ENCODE data around the gene ZNF195. TPM values are rescaled to one million over a fixed set of nuclear protein-coding genes. Genes with fewer than 3 reads are reported as not detected.
"Not testable (repeated sequence)": the region's sequence is repeated elsewhere in the genome, so short reads cannot be mapped to it uniquely, and the experiment has no call there.

ZNF195 gene
- total and polyA plus RNA-seq, 8 donors, result 19.6 to 37.0 (median 34.2) TPM

GRCh38 chr11:3402861-3403250, 23.9 kb upstream of the ZNF195 start:
- intact Hi-C loops (cut with DNase I), result not testable (repeated sequence)

GRCh38 chr11:3402181-3402860, 23.4 kb upstream of the ZNF195 start:
- H3K36me3 ChIP-seq; H3K9me3 ChIP-seq; H3K4me1 ChIP-seq; ATAC-seq; H3K4me3 ChIP-seq; H3K27me3 ChIP-seq; DNase-seq; H3K27ac ChIP-seq; intact Hi-C loops (cut with DNase I): not testable (repeated sequence)

More at GRCh38 chr11:3402861-3403250, 23.9 kb upstream of the ZNF195 start:
- H3K4me3 ChIP-seq, ATAC-seq, H3K27me3 ChIP-seq, H3K9me3 ChIP-seq, H3K36me3 ChIP-seq, H3K27ac ChIP-seq, H3K4me1 ChIP-seq, DNase-seq: not testable (repeated sequence)

GRCh38 chr11:3401052-3401451, 22.1 kb upstream of the ZNF195 start:
- intact Hi-C loops (cut with DNase I); H3K27ac ChIP-seq; DNase-seq; H3K27me3 ChIP-seq; ATAC-seq; H3K36me3 ChIP-seq; H3K4me3 ChIP-seq; H3K4me1 ChIP-seq; H3K9me3 ChIP-seq: not testable (repeated sequence)

- H3K9me3 ChIP-seq; H3K4me3 ChIP-seq; intact Hi-C loops (cut with DNase I): not testable (repeated sequence)
Measured at GRCh38 chr11:3398509-3398908, 19.6 kb upstream of the ZNF195 start.

GRCh38 chr11:3398106-3398505, 19.2 kb upstream of the ZNF195 start:
- DNase-seq; H3K9me3 ChIP-seq; intact Hi-C loops (cut with DNase I); ATAC-seq; H3K27me3 ChIP-seq; H3K36me3 ChIP-seq; H3K4me3 ChIP-seq; H3K27ac ChIP-seq; H3K4me1 ChIP-seq: not testable (repeated sequence)

More at GRCh38 chr11:3398509-3398908, 19.6 kb upstream of the ZNF195 start:
- not testable (repeated sequence) for H3K36me3 ChIP-seq, H3K4me1 ChIP-seq, DNase-seq, H3K27ac ChIP-seq, H3K27me3 ChIP-seq, ATAC-seq

DNA sequence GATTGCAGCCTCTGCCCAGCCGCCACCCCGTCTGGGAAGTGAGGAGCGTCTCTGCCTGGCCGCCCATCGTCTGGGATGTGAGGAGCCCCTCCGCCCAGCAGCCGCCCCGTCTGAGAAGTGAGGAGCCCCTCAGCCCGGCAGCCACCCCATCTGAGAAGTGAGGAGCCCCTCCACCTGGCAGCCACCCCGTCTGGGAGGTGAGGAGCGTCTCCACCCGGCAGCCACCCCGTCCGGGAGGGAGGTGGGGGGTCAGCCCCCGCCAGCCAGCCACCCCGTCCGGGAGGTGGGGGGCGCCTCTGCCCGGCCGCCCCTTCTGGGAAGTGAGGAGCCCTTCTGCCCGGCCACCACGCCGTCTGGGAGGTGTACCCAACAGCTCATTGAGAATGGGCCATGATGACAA, 18.3 kb upstream of the ZNF195 start:
- DNase-seq; H3K27ac ChIP-seq; H3K9me3 ChIP-seq; ATAC-seq; H3K27me3 ChIP-seq; H3K4me1 ChIP-seq; H3K4me3 ChIP-seq; H3K36me3 ChIP-seq; intact Hi-C loops (cut with DNase I): not testable (repeated sequence)

GRCh38 chr11:3395468-3395867, 16.5 kb upstream of the ZNF195 start:
- intact Hi-C loops (cut with DNase I); H3K27me3 ChIP-seq; H3K27ac ChIP-seq; H3K4me3 ChIP-seq; ATAC-seq; H3K36me3 ChIP-seq; DNase-seq; H3K9me3 ChIP-seq; H3K4me1 ChIP-seq: not testable (repeated sequence)

GRCh38 chr11:3394956-3395355, 16.0 kb upstream of the ZNF195 start:
- H3K27me3 ChIP-seq; H3K27ac ChIP-seq; intact Hi-C loops (cut with DNase I); H3K9me3 ChIP-seq; H3K4me3 ChIP-seq; H3K36me3 ChIP-seq; H3K4me1 ChIP-seq; ATAC-seq; DNase-seq: not testable (repeated sequence)

- H3K4me1 ChIP-seq; H3K36me3 ChIP-seq; intact Hi-C loops (cut with DNase I); DNase-seq; H3K27ac ChIP-seq; H3K9me3 ChIP-seq; H3K27me3 ChIP-seq; ATAC-seq; H3K4me3 ChIP-seq: not testable (repeated sequence)
Measured at GRCh38 chr11:3393450-3393849, 14.5 kb upstream of the ZNF195 start.

- intact Hi-C loops (cut with DNase I), result no loop called here
- no peak overlapping the region for H3K4me3 ChIP-seq
Measured at GRCh38 chr11:3382613-3383285, 3.8 kb upstream of the ZNF195 start.

More at GRCh38 chr11:3382613-3383285, 3.8 kb upstream of the ZNF195 start:
- no peak for DNase-seq
- peaks cover 0 to 11% of the 10 kb centered on the region in 2 donors for H3K4me1 ChIP-seq
- peaks cover 0 to 4% of the 10 kb centered on the region in 2 donors for H3K9me3 ChIP-seq
- TF ChIP-seq, protein P1, sequence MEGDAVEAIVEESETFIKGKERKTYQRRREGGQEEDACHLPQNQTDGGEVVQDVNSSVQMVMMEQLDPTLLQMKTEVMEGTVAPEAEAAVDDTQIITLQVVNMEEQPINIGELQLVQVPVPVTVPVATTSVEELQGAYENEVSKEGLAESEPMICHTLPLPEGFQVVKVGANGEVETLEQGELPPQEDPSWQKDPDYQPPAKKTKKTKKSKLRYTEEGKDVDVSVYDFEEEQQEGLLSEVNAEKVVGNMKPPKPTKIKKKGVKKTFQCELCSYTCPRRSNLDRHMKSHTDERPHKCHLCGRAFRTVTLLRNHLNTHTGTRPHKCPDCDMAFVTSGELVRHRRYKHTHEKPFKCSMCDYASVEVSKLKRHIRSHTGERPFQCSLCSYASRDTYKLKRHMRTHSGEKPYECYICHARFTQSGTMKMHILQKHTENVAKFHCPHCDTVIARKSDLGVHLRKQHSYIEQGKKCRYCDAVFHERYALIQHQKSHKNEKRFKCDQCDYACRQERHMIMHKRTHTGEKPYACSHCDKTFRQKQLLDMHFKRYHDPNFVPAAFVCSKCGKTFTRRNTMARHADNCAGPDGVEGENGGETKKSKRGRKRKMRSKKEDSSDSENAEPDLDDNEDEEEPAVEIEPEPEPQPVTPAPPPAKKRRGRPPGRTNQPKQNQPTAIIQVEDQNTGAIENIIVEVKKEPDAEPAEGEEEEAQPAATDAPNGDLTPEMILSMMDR (IDR thresholded peaks at IDR 0.05), result no peak
- H3K27ac ChIP-seq, result no peak overlapping the region
- ATAC-seq, result no peak
- H3K36me3 ChIP-seq, result no peaks in the 10 kb centered on the region
- no peaks in the 10 kb centered on the region for H3K27me3 ChIP-seq

All from left lung (tissue), 10 donors.